ENCODE results near the gene PDE6A.
"Not testable (repeated sequence)": the region's sequence is repeated elsewhere in the genome, so short reads cannot be mapped to it uniquely, and the experiment has no call there.

Gene PDE6A

DNA sequence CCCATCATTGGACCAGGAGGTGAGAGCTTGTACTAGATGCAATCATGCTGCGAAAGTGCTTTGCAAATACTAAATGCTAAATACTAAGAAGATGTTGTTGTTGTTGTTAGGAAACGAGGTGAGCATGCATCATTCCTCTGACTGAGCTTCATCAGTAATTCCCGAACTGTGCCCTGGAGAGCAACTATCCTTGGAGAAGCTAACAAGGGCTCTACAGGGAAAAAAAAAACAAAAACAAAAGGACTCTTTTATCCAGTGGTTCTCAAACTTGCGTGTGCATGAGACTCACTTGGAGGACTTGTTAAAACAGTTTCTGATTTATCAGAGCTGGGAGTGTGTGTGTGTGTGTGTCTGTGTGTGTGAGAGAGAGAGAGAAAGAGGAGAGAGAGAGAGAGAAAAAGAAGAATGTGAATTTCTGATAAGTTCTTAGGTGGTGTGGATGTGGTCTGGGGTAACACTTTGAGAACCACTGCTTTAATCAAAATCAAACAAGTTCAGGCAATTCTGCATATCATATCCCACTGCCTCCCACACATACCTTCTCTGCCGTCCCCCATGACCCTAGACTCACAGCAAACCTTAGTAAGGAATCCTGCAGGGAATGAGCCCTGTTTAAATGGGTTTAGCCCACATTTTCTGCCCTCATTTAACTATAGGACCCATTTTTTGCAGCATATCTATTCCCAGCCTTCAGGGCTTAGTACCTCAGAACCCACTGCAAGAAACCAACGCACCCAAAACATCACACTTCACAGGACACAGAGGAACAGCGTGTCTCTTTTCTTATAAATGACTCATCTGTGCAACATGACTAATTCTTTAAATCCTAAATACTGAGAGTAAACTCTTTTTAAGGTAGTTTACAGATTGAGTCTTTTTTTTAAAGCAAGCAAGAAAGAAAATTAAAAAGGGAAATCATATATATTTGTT is 48.9 kb downstream of the PDE6A start:
- no peak for DNase-seq (ENCODE audit: low read depth in 2 of 3, low spot score in 1 of 3)

DNA sequence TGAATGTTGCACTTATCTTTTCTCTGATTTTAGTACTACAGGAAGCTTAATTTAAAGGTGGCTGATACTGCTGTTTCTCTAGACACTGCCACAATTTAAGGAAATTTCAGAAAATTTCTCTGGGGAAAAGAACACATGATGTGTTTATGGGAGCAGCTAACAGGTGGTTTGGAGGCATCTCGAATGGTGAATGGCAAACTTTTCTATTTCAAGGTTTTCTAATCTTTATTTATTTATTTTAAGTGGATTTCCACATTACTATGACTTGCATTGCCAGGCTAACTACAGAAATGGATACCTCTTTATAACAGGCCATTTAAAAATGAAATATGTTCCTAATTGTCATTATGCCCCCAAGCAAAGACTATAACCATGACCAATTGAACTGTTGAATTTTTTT is 50.4 kb downstream of the PDE6A start:
- DNase-seq (ENCODE audit: low read depth in 2 of 3, low spot score in 1 of 3), result no peak

DNA sequence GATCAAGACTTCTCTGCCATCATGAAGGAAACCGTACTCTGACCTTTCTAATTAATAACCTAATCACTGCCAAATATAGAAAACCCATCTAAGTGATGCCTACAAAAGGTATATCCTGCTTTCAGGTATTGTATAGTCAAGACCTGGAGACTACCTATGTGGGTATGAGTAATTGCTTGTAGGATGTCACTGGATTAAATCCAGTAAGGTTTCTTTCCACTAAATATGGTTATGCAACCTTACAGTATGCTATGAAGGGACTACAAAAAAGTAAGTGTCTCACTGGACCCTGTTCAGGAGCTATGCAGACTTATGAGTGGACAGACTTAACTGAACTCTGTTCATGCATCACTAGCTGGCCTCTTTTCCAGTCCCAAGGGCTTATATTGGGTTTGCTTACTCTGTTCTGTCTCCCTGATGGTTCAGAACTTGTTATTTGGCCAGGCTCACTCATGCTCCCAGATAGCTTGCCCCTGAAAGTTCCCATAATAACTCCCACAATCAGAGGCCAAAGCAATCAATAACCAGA is 51.1 kb downstream of the PDE6A start:
- no peak for DNase-seq (ENCODE audit: low read depth in 2 of 3, low spot score in 1 of 3)

DNA sequence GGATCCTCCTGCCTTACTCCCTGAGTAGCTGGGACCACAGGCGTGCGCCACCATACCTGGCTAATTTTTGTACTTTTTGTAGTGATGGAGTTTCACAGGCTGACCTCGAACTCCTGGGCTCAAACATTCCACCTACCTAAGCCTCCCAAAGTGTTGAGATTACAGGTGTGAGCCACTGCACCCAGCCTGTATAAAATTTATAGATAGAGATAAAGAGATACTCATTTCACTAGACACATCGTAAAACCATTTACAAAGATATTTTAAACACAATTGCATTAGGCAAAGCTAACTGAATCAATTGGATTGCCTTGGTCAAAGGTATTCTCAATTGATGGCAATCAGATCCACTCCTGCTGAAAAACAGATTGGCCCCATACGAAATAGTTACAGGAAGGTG is 52.0 kb downstream of the PDE6A start:
- DNase-seq (ENCODE audit: low read depth in 2 of 3, low spot score in 1 of 3), result no peak

DNA sequence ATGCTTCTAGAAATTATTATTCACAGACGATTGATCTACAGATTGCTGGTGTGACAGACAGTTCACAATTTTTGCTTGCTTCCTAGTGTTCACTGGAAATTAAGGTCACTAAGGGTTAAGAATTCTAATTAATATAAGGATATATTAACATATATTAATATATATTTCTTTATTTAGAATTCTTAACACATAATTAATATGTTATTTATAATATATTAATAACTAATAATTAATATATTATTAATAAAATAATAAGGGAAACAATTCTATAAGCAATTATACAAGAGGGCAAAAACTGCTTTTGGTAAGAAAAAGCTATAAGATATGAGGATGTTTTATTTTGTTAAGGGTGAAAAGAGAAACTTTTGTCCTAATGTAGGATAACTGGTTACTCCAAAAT is 56.3 kb downstream of the PDE6A start:
- DNase-seq (ENCODE audit: low read depth in 2 of 3, low spot score in 1 of 3), result no peak

DNA sequence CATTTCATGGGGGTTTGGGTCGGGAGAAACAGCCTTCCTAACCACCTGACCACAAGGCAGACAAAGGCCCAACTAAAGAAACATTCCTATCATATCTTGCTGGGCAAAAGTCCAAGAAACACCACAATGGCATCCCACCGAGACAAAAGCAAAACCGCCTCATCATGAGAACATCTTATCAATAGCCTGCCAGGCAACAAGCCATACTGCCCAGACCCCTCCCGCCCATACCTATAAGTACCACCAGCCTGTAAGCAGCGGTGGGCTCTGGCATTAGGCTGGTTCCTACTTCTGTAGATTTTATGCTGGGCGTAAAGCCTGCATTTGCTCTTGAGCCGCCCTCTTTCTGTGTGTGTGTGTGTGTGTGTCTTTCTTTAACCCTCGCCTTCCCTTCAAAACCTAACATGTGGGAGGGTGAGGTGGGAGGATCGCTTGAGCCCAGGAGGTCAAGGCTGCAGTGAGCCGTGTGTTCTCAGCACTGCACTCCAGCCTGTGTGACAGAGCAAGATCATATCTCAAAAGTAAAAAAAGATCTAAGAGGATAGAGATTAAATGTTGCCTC is 56.9 kb downstream of the PDE6A start:
- DNase-seq (ENCODE audit: low read depth in 2 of 3, low spot score in 1 of 3), result no peak

DNA sequence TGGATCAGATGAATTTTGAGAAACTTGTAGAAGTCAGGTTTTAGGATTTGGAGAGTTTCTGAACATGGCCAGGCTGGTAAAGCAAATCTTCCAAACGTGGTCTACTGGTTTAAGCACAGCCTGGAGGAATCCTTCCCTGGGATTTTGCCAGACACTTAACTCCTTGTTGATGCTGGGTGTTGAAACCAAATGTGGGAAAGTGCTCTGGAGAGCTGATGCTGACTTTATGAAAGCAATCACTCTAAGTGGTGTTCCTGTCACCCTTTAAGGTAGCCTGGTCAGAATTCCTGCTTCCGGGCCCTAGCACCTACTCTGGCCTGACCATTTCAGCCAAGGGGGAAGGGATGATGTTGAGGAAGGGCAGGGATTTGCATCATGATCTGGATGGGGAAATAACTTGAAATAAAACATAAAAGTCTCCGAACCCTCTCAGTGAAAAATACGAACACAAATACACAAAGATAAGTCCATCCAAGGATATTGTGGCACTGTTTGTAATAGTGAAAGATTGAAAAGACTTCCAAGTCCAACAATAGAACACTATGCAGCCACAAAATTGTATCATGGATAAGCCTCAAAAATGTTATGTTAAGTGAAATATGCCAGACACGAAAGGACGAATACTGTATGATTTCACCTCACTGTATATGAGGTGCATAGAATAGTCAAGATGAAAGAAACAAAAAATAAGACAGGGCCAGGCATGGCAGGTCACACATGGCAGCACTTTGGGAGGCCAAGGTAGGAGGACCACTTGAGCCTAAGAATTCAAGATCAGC is 57.7 kb downstream of the PDE6A start:
- DNase-seq (ENCODE audit: low read depth in 2 of 3, low spot score in 1 of 3), result no peak

DNA sequence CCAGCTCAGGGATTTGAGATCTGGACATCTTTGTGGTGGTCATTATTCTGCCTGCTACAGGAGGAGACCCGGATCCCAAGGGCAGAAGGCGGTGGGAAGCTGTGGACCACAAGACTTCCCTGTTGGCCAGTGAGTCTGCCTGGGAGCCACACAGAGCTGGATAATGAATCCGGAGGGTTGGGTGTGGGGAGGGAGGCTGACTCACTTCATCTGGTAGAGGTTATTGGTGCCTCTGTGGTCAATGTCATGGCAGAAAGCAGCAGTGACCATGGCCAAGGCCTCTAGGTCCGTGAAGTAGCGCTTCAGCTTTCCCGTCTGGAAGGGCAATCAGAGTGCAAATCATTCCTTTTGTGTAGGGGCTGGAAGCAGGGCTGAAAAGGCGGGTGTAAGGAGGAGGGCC is 58.5 kb downstream of the PDE6A start:
- no peak for DNase-seq (ENCODE audit: low read depth in 2 of 3, low spot score in 1 of 3)

DNA sequence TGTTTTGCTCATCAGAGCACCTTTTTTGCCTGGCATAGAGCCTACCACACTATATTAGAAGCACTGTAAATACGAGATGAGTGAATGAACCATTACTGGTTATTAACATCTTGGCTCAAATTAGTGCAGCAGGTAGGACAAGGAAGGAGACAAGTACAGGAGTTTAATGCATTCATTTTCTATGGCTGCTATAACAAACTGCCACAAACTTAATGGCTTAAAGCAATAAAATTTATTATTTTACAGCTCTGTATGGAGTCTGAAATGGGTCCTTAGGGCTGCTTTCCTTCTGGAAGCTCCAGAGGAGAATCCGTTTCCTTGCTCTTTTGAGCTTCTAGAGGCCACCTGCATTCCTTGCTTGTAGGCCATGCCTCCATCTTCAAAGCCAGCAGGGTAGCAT is 59.1 kb downstream of the PDE6A start:
- DNase-seq (ENCODE audit: low read depth in 2 of 3, low spot score in 1 of 3), result no peak

DNA sequence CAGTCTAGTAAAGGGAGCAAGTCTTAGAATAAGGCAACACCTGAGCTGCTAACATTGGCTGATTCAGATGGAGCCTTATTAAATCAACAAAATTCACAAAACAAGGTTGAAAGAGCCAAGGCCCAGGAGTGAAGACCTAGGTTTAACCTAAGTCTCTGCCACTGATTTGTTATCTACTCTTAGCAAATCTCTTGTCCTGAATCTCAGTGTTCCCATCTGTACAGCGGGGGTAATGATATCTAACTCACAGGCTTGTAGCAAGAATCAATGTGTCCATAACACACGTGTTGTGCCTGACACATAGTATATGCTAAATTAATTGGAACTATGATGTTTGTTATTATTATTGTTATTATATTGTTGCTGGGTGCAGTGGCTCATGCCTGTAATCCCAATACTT is 61.0 kb downstream of the PDE6A start:
- no peak for DNase-seq (ENCODE audit: low read depth in 2 of 3, low spot score in 1 of 3)

DNA sequence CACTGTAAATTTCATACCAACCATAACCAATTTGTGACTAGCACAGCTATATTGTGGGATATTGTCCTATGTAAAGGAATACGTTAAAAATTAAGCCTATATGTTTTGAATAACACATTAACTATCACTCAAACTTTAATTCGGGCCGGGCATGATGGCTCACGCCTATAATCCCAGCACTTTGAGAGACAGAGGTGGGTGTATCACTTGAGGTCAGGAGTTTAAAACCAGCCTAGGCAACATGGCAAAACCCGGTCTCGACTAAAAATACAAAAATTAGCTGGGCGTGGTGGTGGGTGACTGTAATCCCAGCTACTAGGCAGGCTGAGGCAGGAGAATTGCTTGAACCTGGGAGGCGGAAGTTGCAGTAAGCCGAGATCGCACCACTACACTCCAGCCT is 62.0 kb downstream of the PDE6A start:
- DNase-seq (ENCODE audit: low read depth in 2 of 3, low spot score in 1 of 3), result not testable (repeated sequence)

DNA sequence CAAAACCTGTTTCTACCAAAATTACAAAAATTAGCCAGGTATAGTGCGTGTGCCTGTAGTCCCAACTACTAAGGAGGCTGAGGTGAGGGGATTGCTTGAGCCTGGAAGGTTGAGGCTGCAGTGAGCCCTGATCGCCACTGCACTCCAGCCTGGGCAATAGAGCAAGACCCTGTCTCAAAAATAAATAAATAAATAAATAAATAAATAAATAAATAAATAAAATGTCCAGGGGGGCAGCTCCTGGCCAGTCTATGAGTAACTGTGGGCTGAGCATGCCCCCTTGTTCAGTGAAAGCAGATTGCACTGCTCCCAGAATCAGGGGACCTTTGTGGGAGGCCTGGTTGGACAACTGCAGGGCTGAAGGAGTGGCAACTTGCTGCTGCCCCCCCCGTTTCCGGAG is 62.7 kb downstream of the PDE6A start:
- no peak for DNase-seq (ENCODE audit: low read depth in 2 of 3, low spot score in 1 of 3)

DNA sequence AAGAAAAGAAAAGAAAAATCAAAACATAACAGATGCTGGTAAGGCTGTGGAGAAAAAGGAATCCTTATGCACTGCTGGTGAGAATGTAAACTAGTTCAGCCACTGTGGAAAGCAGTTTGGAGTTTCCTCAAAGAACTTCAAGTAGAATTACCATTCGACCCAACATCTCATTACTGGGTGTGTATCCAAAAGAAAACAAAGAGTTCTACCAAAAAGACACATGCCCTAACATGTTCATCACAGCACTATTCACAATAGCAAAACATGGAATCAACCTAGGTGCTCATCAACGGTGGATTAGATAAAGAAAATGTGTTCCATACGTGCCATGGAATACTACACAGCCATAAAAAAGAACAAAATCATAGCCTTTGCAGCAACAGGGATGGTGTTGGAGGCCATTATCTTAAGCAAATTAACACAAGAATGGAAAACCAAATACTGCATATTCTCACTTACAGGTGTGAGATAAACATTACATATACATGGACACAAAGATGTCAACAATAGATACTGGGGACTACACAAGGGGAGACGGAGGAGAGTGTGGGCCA is 63.4 kb downstream of the PDE6A start:
- DNase-seq (ENCODE audit: low read depth in 2 of 3, low spot score in 1 of 3), result no peak

DNA sequence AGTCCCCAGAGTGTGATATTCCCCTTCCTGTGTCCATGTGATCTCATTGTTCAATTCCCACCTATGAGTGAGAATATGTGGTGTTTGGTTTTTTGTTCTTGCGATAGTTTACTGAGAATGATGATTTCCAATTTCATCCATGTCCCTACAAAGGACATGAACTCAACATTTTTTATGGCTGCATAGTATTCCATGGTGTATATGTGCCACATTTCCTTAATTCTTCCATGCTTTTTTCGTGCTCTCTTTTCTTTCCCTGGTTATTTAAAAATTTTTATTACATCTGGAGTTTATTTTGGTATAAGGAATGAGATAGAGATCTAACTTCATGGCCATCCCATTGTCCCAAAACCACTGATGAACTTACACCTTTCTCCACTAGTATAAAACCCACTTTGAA is 65.0 kb downstream of the PDE6A start:
- DNase-seq (ENCODE audit: low read depth in 2 of 3, low spot score in 1 of 3), result not testable (repeated sequence)

DNA sequence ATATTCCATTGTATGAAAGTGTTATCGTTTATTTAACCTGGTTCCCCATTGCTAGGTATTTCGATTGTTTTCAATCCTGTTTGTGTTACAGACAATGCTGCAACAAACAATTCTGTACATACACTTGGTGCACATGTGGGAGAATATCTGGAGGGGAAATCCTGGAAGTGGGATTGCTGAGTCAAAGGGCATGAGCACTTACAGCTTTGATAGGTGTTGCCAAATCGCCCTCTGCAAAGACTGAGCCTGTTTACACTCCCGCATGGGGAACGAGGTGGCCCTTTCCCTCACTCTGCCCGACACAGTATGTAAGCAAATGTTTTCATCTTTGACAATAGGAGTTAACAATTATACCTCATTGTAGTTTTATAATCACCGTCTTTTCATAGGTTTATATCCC is 66.2 kb downstream of the PDE6A start:
- no peak for DNase-seq (ENCODE audit: low read depth in 2 of 3, low spot score in 1 of 3)

DNA sequence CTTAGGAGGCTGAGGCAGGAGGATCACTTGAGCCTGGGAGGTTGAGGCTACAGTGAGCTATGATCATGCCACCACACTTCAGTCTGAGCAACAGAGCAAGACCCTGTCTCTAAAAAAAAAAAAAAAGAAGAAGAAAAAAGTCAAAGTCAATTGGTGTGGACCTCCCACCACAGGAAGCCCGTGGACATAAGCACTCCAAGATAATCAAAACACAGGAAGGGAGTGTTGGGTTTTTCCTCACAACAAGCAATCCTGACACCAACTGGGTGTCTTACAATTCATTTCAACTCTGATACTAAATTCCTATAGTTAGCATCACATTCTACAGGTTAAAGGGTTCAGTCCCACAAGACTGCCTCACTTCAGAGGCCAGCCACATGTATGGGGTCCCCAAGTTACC is 70.7 kb downstream of the PDE6A start:
- DNase-seq (ENCODE audit: low read depth in 2 of 3, low spot score in 1 of 3), result no peak

DNA sequence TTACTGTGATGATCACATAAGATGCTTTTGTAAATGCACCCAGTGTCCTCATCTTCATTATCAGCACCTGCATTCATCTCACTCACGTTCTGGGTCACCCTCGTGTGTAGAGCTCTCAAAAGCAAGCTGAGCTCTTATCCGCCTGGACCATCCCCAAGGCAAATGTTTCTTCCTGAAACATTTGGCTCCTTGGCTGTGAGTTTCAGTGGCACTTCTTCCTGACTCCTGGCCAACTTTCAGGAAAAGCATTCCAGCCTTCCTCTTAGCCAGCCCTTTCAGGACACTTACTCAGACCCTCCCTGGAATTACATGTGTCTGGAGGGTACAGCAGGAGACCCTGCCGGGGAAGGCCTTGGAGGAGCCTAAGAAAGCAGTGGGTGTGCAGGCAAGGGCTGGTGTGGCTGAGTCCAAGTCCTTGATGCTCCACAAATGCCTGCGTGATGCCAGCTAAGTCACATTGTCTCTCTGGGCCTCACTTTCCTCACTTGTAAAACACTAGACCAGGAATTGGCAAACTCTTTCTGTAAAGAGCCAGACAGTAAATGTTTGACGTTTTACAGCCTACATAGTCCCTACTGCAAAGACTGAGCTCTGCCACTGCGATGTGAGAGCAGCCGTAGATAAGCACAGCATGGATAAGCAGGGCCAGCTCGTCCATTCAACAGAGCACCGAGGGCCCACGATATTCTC is 72.1 kb downstream of the PDE6A start:
- DNase-seq (ENCODE audit: low read depth in 2 of 3, low spot score in 1 of 3), result no peak

DNA sequence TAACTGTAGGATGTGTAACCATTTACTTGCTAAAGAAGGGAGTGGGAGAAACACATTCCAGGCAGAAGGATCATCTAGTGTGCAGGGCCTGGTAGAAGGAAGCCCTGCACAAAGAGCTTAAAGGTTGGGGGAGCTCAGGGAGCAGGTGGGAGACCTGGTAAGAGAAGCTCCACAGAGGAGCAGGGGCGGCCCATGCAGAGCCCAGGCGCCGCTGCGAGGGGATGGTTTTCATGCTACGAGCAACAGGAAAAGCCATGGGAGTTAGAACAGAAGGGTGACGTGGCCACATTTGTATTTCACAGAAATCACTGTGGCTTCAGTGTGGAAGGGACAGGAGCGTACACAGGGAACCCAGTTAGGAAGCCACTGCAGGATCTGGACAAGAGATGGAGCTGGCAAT is 73.1 kb downstream of the PDE6A start:
- no peak for DNase-seq (ENCODE audit: low read depth in 2 of 3, low spot score in 1 of 3)

DNA sequence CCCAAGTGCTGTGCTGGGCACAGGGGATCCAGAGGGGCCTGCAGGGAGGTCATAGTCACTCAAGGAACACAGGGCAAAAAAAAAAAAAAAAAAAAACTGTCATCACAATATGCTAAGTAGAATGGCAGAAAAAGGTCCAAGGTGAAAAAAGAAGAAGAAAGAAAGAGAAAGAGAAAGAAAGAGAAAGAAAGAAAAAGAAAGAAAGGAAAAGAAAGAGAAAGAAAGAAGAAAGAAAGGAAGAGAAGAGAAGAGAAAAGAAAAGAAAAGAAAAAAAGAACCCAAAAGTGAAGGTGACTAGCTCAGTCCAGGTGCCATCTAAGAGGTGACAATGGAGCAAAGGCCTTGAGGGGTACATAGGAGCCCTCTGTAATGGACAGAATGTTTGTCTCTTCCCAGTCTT is 73.9 kb downstream of the PDE6A start:
- no peak for DNase-seq (ENCODE audit: low read depth in 2 of 3, low spot score in 1 of 3)

DNA sequence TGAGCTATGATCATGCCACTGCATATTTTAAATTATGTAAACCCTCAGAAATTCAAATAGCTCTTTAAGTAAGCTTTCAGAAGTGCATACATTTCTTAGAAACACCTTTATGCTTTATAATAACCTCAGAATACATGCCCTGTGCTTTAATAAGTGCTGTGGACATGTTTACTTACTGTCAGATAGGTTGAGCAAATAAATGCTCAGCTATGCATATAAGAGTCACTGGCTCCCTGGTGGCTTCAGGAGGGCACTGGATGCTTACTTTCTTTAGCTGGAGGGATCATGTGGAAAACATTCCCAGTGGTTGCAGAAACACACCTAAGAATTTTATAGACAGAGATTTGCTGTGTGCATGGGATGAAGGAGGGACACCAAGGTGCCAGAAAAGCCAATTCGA is 74.4 kb downstream of the PDE6A start:
- no peak for DNase-seq (ENCODE audit: low read depth in 2 of 3, low spot score in 1 of 3)

DNA sequence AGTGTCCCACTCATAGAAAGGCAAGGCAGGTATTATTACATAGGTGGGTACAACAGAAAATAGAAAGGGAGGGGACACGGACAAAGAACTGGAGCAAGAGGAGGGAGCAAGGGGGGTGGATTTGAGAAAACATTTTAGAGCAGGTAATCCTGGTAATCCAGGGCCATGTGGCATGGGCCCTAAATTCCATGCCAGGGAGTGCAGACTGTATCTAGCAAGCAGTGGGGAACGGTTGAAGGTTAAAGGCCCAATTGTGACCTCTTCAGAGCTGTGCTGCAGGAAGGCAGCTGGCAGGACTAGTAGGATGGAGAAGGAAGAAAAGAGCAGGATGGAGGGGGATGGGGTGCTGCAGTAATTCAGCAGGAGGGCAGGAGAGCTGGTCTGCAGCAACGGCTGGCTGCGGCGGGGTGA is 75.2 kb downstream of the PDE6A start:
- DNase-seq (ENCODE audit: low read depth in 2 of 3, low spot score in 1 of 3), result no peak
